GM19023 (cell line): ENCODE results near the gene SLC2A1.

Experiments
- ATAC-seq: cut with Tn5 transposase; IDR thresholded peaks from one replicate; pipeline ENCODE4 v1.9.1; 2021; ENCODE audit warnings: mild to moderate bottlenecking, moderate library complexity; ENCODE audit not compliant: unreplicated experiment

The SLC2A1 gene

DNA sequence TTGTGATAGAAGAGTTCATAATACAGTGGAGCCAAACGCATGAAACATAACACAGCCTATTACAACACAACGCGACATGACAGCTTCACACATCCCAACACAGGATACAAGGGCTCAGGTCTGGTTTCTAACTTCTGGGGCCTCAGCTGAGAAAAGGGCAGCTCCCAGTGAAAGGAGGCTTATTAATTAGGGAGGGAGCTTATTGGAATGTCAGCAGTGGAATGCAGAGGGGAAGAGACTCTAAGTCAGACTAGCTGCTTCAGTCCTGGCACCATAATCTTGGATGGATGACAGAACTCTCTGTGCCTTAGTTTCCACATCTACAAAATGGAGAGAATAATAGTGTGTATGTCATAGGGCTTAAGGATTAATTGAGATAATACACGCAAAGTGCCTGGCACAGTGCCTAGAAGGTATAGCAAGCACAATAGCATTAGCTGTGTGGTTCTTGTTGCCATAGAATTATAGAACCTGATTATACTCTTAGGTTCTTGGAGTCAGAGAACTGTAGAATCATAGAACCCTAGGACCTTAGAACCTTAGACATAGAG lies 22.7 kb upstream of the SLC2A1 start:
- no peak for ATAC-seq

DNA sequence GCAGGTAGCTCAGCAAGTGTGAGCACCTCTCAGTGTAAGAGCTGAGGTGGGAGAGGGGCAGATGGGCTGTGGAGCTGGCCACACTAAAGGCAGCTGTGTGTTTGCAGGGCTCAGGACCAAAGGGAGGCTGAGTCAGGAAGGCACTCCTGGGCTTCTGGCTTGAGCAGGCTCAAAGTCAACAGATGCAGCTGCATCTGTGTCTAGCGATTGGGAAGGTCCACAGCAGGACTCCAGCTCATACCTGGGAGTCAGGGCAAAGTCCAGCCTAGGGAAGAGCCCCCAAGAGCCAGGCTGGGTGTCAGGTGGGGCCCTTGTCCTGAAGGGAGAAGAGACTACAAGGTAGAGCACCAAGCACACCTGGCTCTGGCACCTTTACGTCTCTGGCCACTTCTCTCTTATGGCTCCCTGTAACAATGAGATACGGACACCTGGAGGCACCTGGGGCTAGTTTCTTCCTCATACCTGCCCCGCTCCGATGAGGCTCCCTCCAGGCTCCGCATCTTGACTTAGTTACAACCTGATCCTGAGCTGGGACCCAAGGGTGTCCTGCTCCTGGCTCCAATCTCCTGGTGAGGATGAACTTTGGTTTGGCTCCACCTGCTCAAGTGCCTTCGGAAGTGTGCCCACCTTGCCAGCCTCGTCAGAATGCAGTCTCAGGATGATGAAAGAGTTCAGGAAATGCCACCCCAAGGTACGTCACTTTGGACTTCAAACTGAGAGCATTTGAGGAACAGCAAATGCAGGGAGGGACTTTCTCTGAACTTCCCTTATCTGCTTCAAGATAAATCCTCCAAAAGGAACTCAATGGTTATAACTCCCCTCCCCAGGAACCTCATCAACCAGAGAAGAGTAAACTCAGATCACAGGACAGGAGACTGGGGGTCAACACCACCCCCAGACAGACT lies 21.5 kb upstream of the SLC2A1 start:
- ATAC-seq, result no peak

DNA sequence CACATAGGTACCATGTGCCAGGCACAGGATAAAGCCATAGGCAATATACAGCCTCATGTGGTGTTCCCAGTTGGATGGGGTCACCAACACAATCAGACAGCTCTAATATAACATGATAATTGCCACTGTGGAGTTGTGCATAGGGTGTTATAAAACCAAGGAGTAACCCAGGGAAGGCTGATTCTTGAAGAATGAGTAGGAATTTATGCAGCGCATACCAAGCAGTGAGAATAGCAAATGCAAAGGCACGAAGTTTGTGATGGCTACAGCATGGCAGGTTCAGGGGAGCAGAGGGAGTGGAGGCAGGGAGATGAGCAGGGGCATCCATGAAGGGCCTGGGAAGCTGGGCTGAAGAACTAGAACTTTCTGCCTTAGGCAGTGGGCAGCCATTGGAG lies 20.4 kb upstream of the SLC2A1 start:
- ATAC-seq, result no peak

DNA sequence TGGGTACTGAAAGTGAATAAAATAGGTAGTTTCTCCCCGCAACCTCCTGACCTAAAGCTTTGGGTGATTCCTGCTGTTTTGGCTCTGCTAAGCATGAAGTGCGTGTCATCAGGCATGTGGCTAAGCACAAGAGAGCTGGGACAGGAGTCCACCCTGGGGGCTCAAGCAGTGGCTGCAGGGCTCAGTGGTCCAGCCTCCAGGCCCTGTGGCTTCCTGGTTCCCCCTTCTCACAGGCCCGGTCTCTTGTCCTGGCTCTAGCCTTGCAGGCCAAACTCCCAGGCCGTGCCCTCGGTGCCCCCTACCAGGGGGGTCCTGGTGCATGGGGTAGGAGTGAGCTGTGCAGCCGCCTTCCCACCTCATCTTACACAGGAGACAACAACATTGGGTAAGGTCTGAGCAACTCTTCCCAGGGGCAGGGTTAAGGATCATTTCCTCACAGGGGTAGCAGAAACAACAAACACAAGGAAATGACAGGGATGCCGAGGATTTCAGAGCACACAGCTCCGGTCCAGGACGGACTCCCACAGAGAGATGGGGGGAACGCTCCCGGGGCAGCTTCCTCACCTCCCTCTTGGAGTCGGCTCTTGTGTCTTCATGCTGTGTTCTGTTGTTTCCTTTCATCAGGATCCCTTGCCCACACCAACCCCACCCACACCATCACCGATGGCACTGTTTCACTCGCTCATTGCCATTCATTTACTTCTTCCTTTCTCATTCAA lies 19.8 kb upstream of the SLC2A1 start:
- ATAC-seq, result no peak

DNA sequence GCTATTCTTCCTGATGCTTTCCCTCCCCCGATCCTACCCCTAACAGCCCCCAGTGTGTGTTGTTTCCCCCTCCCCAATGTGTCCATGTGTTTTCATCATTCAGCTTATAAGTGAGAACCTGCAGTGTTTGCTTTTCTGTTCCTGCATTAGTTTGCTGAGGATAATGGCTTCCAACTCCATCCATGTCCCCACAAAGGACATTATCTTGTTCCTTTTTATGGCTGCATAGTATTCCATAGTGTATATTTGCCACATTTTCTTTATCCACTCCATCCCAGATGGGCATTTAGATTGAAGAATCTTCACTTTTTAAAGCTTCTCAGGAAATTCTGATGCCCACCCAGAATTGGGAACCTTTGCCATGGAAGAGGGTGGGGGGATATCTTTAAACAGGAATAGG lies 19.0 kb upstream of the SLC2A1 start:
- no peak for ATAC-seq

DNA sequence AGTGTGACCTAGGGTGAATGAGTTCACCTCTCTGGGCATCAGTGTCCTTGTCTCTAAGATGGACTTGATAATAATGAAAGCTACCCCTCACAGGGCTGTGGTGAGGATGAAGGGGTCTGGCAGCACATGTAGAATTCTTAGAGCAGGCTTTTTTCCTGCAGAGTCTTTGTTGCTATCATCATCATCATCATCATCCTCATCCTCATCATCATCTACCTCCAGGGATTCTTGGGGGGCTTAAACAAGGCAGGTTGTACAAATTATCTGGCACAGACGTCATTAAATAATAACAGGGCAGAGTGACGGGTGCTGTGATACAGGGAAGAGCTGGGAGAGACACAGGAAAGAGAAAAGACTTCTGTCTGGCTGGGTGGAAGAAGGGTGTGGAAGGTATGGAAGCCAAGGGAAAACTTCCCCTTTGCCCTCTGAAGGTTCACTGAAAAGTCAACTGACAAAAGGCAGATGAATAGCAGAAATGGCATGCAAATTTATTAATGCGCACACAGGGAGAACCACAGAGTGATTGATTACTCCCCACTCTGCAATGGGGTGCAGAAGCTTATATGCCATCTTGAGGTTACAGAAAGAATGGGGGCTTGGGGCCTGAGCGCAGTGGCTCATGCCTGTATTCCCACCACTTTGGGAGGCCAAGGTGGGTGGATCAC lies 17.0 kb upstream of the SLC2A1 start:
- no peak for ATAC-seq

DNA sequence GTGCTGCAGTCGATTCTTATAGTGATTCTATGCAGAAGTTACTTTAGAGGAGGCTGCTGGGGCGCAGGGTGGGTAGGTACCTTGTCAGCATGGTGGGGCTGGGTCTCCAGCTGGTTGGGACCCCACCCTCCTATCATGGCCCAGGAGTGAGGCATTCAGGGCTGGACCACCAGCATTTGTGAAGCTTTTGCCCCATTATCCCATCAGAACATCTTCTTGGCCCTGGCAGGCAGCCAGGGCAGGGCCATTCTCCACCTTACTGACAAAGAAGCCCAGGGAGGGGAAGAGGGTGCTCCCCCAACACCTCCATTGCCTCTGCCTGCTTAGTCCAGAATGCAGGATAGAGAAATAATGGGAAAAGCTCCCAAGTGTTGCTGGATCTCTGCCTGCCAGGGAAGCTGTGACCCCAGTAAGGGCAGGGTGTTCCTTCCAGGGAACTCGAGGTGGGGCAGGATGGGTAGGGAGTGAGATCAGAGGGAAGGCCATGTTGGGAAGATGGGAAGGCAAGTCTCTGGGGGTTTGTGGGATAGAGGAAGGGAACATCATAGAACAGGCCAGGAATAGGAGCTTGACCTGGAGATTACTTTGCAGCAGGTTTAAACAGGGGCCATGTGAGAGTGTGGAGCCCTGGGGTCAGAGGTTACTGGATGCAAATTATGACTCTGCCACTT lies 16.2 kb upstream of the SLC2A1 start:
- no peak for ATAC-seq

DNA sequence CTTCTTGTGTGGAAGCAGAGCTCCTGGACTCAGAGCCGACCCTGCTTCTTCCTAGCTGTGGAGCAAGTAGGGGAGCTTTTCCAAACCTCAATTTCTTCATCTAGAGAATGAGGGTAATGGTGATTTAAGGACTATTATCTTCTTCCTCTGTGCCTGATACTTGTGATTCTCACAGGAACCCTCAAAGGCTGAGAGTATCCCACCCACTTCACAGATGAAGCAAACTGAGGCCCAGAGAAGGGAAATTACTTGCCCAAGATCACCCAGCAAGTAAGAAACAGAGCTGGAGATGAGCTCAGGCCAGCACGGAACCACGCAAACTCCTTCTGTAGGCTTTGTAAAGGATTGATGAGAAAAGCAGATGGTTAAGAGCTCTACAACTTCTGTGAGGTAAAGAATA lies 15.1 kb upstream of the SLC2A1 start:
- no peak for ATAC-seq

DNA sequence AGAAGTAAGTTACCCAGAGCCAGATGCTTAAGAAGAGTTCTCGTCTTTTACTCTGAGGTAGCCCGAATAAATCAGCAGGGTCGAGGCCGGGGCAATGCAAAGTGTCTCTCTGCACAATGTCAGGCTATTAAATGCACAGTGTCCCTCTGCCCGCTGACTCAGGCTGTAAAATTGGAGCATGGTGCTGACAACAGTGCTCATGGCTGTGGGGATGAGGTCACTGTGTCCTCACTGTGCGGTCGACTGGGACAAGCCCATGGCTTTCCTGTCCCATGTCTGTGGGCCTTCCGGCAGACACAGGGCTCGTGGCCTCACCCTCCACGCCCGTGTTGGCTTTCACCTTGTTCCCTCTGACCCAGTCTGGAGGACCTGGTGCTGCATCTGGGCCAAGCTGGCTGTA lies 14.6 kb upstream of the SLC2A1 start:
- ATAC-seq, result no peak

DNA sequence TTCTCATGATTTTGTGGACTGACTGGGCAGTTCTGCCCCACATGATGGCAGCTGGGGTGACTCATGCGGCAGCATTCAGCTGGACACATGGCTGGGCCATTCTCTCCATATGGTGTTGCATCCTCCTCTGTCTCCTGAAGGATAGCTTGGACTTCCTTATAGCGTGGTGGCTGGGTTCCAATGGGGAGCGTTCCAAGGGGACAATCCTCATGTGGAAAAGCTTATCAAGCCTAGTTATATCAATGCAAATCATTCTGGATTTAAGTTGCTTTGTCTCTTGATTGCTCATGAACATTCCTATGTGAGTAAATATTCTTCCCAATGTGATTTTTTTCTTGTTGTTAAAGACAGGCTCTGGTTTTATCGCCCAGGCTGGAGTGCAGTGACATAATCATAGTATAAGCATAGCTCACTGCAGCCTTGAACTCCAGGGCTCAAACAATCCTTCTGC lies 13.2 kb upstream of the SLC2A1 start:
- ATAC-seq, result no peak

DNA sequence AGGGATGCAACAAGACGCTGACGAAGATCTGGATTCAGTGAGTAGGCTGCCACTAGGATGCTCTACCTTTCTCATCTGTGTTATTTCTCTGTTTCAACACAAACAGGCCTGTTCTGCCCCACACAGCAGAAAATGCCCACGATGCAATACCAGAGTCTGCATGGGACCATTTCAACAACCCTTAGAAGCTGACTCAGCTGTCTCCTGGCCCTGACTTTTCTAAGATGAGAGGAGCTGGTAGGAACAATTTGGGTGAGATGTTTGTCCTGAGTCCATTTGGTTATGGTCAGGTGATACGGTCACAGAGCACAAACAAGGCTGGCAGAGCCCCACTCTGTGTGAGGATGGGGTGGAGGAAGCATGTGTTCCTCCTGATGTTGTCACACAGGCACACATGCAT lies 11.5 kb upstream of the SLC2A1 start:
- no peak for ATAC-seq

DNA sequence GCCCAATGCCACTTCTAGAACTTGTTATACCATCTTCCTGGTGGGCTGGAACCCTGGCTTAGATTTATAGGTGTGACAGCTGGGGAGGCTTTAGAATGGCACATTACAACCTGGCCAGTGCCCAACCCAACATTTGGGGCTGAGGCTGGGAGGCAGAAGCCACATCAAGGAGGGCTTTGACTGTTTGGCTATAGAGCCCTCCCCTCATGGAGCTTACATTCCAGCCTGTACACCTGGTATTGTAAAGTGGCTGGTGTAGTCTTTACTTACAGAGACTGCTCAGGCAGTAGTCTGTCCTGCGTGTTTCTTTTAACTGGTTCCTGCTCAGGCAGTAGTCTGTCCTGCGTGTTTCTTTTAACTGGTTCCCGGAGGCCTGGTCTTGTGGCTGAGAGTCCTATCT lies 10.0 kb upstream of the SLC2A1 start:
- ATAC-seq, result no peak

DNA sequence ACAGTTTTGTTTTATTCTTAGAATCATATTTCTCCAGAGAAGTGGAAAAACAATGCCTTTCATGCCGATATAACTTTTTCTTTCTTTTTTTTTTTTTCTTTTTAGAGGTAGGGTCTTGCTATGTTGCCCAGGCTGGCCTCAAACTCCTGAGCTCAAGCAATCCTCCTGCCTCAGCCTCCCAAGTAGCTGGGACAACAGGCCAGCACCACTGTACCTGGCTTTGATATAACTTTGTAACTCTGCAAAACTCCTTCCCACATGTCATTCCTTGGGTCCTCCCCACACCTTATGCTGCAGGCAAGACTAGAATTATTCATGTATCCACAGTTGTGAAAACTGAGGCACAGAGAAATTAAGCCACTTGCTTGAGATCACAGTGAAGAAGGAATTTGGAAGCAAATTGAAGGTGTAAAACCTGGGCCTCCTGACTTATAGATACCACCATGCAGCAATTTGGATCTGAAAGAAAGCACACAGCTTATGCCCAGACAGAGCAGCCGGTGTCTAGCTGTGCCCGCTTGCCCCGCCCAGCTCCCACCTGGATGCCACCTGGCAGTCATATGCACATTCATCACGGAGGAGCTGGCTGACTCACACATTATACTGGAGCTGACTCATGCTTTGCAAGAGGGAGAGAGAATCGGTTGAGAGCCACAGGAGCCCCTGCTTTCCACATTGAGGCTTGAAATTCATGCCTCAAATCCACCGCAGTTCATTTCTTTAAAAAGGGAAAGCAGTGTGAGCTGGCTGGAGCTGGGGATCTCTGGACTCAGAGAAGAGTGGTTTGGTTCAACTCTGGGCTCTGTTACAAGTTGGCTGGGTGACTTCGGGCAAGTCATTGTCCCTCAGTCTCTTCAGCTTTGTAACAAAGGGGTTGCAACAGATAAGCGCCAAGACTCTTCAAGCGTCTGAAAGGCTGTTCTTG lies 8.3 kb upstream of the SLC2A1 start:
- no peak for ATAC-seq

DNA sequence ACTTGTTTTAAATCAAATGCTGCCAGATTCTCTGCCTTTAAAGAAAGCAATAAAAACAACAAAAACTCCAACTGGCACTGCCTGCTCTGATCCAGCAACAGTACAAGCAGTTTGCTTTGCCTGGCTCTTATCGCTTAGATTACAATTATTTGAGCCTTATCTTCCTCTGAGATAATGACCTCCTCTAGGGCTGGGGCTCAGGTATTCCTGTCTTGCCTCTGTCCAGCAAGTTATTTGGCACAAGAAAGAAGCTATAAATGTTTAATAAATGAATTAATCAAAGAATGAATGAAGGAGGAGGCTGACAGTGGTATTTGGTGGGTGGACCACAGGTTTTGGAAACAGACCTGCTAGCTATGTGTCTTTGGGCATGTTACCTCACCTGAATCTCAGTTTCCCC lies 6.7 kb upstream of the SLC2A1 start:
- ATAC-seq, result no peak

DNA sequence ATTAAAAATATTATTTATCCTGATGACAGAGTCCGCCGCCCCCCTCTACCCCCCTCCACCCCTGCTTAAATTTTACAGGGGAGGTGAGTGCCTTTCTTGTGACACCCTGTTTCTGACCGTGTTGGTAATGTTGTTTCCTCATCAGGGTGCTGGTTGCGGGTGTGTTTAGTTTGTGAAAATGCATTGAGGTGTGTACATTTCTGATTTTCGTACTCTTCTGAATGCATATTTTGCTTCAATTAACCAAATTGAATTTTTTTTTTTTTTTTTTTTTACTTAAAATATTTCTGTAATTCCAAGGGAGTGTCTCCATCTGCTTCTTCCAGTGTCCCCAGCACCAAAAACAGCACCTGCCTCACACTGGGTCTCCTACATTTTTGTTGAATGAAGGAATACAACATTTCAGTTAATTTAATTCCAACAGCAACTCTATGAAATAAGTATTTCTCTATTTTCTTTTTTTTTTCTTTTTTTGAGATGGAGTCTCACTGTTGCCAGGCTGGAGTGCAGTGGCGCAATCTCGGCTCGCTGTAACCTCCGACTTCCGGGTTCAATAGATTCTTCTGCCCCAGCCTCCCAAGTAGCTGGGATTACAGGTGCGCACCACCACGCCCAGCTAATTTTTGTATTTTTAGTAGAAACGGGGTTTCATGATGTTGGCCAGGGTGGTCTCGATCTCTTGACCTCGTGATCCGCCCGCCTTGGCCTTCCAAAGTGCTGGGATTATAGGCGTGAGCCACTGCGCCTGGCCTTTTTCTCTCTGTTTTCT lies 5.6 kb upstream of the SLC2A1 start:
- ATAC-seq, result no peak

DNA sequence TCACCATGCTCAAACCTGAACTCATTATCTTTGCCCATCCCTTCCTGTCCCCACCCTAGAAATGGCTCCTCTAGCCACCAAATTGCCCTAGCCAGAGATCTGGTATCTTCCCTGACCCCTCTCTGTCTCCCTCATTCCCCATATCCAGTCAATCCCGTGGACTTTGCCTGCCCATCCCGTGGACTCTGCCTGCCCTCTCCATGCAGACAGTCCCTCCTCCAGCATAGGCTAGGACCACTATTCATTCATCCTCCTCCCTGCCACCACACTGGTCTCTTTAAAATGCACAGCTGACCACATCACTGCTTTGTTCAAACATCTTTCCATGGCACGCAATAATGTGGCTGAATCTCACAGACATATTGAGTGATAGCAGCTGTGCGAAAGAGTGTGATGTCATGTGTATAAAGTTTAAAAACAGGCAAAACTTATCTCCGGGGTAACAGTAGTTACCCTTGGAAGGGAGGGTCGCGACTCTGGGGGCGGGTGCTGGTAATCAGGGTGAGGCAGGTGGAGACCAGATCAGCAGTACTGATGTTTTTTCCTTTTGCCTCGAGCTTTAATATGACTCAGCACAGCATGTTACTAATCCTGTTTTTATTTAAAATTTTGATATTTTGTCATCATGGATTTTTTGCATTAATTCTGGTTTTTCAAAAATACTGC lies 4.8 kb upstream of the SLC2A1 start:
- no peak for ATAC-seq

DNA sequence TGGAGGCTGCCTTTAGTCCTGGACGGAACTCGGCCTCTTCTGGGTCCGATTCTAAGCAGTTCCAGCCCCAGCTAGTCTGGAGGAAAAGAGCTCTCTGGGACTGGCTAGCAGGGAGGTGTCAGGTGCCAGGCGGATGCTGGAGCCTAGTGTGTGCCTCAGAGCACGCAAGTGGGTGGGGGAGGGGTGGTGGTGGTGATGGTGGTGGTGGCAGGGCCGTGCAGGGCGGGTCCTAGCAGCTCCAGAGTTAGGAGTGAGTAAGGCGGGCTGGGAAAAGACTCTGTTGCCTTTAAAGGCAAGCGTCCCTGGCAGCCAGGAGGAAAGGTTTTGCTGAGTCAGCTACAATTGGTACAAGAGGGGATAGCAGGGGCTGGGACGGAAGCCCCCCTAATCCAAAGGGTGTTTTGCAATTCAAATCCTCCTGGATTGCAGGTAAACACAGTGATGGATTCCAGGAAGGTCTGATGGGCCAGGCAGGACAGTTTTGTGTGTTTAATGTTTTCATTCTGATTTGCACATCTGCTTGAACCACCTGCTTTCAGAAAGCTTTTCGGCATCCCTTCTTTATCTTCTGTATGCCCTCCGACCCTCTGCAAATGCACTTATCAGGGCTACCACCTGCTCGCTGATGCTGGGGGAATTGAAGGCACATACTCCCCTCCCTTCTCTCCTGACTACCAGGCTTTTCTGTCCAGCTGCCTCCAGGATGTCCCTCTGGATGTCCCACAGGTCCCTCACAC lies 4.1 kb upstream of the SLC2A1 start:
- no peak for ATAC-seq
